H1 (cell line): ENCODE results near the gene FHIT. TPM values are rescaled to one million over a fixed set of nuclear protein-coding genes. Genes with fewer than 3 reads are reported as not detected.

ENCODE experiments used
- CTCF ChIA-PET: fragments of 300-600 bp; sonication (Branson Sonifier 250); formaldehyde crosslinking; loops from one replicate; lab custom pipeline; 2021; ENCODE audit not compliant: partially characterized antibody; lab: Charles Lee
- POLR2A ChIA-PET: fragments of 300-600 bp; sonication (Branson Sonifier 250); formaldehyde crosslinking; loops from one replicate; lab custom pipeline; 2021; ENCODE audit warnings: inconsistent platforms; ENCODE audit not compliant: partially characterized antibody; lab: Charles Lee
- DNase-seq, 2 experiments: peaks; one replicate each; pipeline versions ENCODE4 v3.0.0 to v3.0.0-alpha.2; 2010 to 2022; ENCODE audit warnings: low spot score in 2 of 2, low read depth in 1 of 2, mixed read lengths in 1 of 2
- FAIRE-seq: peaks from 2 replicates; lab custom pipeline; 2011; peaks lifted over from hg19 to GRCh38; lab: Jason Lieb, UNC
- H2AFZ ChIP-seq: 2 replicates; pipeline ENCODE4 v1.8.1; 2012; ENCODE audit warnings: low read length, inconsistent platforms
- H2AK5ac ChIP-seq: 2 replicates; pipeline ENCODE4 v1.6.1; 2013; ENCODE audit warnings: low read depth, low read length
- H2BK120ac ChIP-seq: replicated peaks from 2 replicates; pipeline ENCODE3; 2013; ENCODE audit warnings: low read depth, low read length, inconsistent platforms
- H2BK12ac ChIP-seq: 2 replicates; pipeline ENCODE4 v1.6.1; 2013; ENCODE audit warnings: low read depth, low read length
- H2BK15ac ChIP-seq: 2 replicates; pipeline ENCODE4 v1.6.1; 2013; ENCODE audit warnings: low read length
- H2BK20ac ChIP-seq: 2 replicates; pipeline ENCODE4 v1.6.1; 2013; ENCODE audit warnings: low read length
- H2BK5ac ChIP-seq: 2 replicates; pipeline ENCODE4 v1.6.1; 2013; ENCODE audit warnings: low read depth, low read length
- H3K14ac ChIP-seq: 2 replicates; pipeline ENCODE4 v1.6.1; 2013; ENCODE audit warnings: inconsistent platforms; ENCODE audit not compliant: insufficient read length
- H3K18ac ChIP-seq: 2 replicates; pipeline ENCODE4 v1.6.1; 2013; ENCODE audit warnings: low read length; ENCODE audit errors: extremely low read depth
- H3K23ac ChIP-seq: 2 replicates; pipeline ENCODE4 v1.6.1; 2013; ENCODE audit warnings: inconsistent platforms; ENCODE audit not compliant: insufficient read length
- H3K23me2 ChIP-seq: 2 replicates; pipeline ENCODE4 v1.6.1; 2013; ENCODE audit warnings: low read depth, low read length
- H3K27ac ChIP-seq: 2 replicates; pipeline ENCODE4 v1.6.1; 2011; ENCODE audit warnings: low read depth, low read length, inconsistent platforms
- H3K27me3 ChIP-seq, 4 experiments: replicated peaks in 1 of 4; 1 replicate in 1 of 4; 2 replicates in 3 of 4; pipeline versions ENCODE4 v1.6.1 to v1.8.1; 2011 to 2013; ENCODE audit warnings: low read length in 3 of 4, mild to moderate bottlenecking in 3 of 4, inconsistent platforms in 2 of 4, mixed read lengths in 2 of 4, moderate library complexity in 1 of 4; ENCODE audit not compliant: control insufficient read depth in 3 of 4, insufficient read depth in 3 of 4; ENCODE audit errors: extremely low read depth in 1 of 4
- H3K36me3 ChIP-seq, 4 experiments: 2 replicates each; pipeline versions ENCODE4 v1.6.1 to v1.8.1; 2011 to 2013; ENCODE audit warnings: mild to moderate bottlenecking in 4 of 4, low read length in 3 of 4, moderate library complexity in 2 of 4, control low read depth in 1 of 4, inconsistent platforms in 1 of 4; ENCODE audit not compliant: insufficient read depth in 4 of 4, control insufficient read depth in 2 of 4
- H3K4ac ChIP-seq: replicated peaks from 2 replicates; pipeline ENCODE3; 2013; ENCODE audit warnings: low read length, low read depth, mixed read lengths, inconsistent platforms; ENCODE audit not compliant: insufficient read length
- H3K4me1 ChIP-seq, 4 experiments: replicated peaks in 1 of 4; 1 replicate in 1 of 4; 2 replicates in 3 of 4; pipeline versions ENCODE4 v1.6.1 to v1.8.1; 2011 to 2013; ENCODE audit warnings: low read length in 3 of 4, inconsistent platforms in 2 of 4, mixed read lengths in 1 of 4; ENCODE audit not compliant: insufficient read depth in 4 of 4, control insufficient read depth in 3 of 4
- H3K4me2 ChIP-seq, 2 experiments: 2 replicates each; pipeline versions ENCODE4 v1.6.1 to v1.8.1; 2011 to 2013; ENCODE audit warnings: low read depth in 2 of 2, low read length in 2 of 2, control low read depth in 1 of 2, inconsistent platforms in 1 of 2, mild to moderate bottlenecking in 1 of 2; ENCODE audit not compliant: insufficient read depth in 1 of 2
- H3K4me3 ChIP-seq, 4 experiments: fragments of 200-600, 300-600 bp in 1 of 4; sonication (generic), shearing (Covaris generic), sonication (Bioruptor Twin) in 1 of 4; 2 replicates each; pipeline versions ENCODE4 v1.5.1 to v1.8.1; 2011 to 2016; ENCODE audit warnings: low read length in 4 of 4, low read depth in 3 of 4, control low read depth in 2 of 4, inconsistent platforms in 2 of 4, mild to moderate bottlenecking in 2 of 4, mixed read lengths in 1 of 4, moderate library complexity in 1 of 4; ENCODE audit not compliant: insufficient read depth in 2 of 4; ENCODE audit errors: extremely low read depth in 1 of 4
- H3K56ac ChIP-seq: replicated peaks from 2 replicates; pipeline ENCODE3; 2013; ENCODE audit warnings: low read depth, mild to moderate bottlenecking, mixed read lengths, low read length, inconsistent platforms; ENCODE audit not compliant: insufficient read length
- H3K79me1 ChIP-seq: 2 replicates; pipeline ENCODE4 v1.6.1; 2013; ENCODE audit warnings: low read depth, low read length, control low read depth
- H3K79me2 ChIP-seq, 2 experiments: 2 replicates each; pipeline versions ENCODE4 v1.6.1 to v1.8.1; 2012 to 2013; ENCODE audit warnings: low read length in 2 of 2, mild to moderate bottlenecking in 2 of 2, inconsistent platforms in 1 of 2; ENCODE audit not compliant: insufficient read depth in 2 of 2, control insufficient read depth in 1 of 2
- H3K9ac ChIP-seq, 4 experiments: replicated peaks in 1 of 4; 1 replicate in 1 of 4; 2 replicates in 3 of 4; pipeline versions ENCODE4 v1.6.1 to v1.8.1; 2011 to 2013; ENCODE audit warnings: low read depth in 3 of 4, low read length in 3 of 4, control low read depth in 2 of 4, mild to moderate bottlenecking in 2 of 4, moderate library complexity in 2 of 4, inconsistent platforms in 1 of 4; ENCODE audit errors: extremely low read depth in 1 of 4
- H3K9me3 ChIP-seq, 2 experiments: 2 replicates each; pipeline versions ENCODE4 v1.6.1 to v1.8.1; 2012 to 2013; ENCODE audit warnings: mild to moderate bottlenecking in 2 of 2, moderate library complexity in 2 of 2, control low read depth in 1 of 2, inconsistent platforms in 1 of 2, low read depth in 1 of 2, low read length in 1 of 2, mixed read lengths in 1 of 2; ENCODE audit not compliant: insufficient read depth in 2 of 2
- H4K20me1 ChIP-seq, 2 experiments: replicated peaks in 1 of 2; 2 replicates each; pipeline versions ENCODE3 to v1.8.1; 2011 to 2013; ENCODE audit warnings: inconsistent platforms in 2 of 2, low read length in 2 of 2, mild to moderate bottlenecking in 1 of 2; ENCODE audit not compliant: insufficient read depth in 2 of 2, control insufficient read depth in 1 of 2
- H4K5ac ChIP-seq: 2 replicates; pipeline ENCODE4 v1.6.1; 2013; ENCODE audit warnings: low read length, low read depth, mixed read lengths, inconsistent platforms; ENCODE audit not compliant: insufficient read length
- H4K8ac ChIP-seq: 2 replicates; pipeline ENCODE4 v1.8.0; 2013; ENCODE audit warnings: mild to moderate bottlenecking, moderate library complexity, low read length, inconsistent platforms; ENCODE audit not compliant: insufficient read depth; ENCODE audit errors: extremely low read depth
- H4K91ac ChIP-seq: replicated peaks from 2 replicates; pipeline ENCODE3; 2013; ENCODE audit warnings: low read length, mixed read lengths, inconsistent platforms; ENCODE audit not compliant: insufficient read length
- CEBPB ChIP-seq: IDR thresholded peaks from 2 replicates; pipeline ENCODE4 v1.6.1; 2012; ENCODE audit warnings: low read depth, low read length
- CREB1 ChIP-seq: IDR thresholded peaks from 2 replicates; pipeline ENCODE4 v1.6.1; 2012; ENCODE audit warnings: inconsistent platforms
- EGR1 ChIP-seq: IDR thresholded peaks from 2 replicates; pipeline ENCODE4 v1.6.1; 2011; ENCODE audit warnings: low read depth, low read length, borderline replicate concordance
- POU5F1 ChIP-seq: IDR thresholded peaks from 2 replicates; pipeline ENCODE4 v1.6.1; 2011; ENCODE audit warnings: low read depth, mild to moderate bottlenecking, low read length, moderate library complexity
- RAD21 ChIP-seq, 2 experiments: IDR thresholded peaks in 1 of 2; conservative IDR thresholded peaks in 1 of 2; 2 replicates each; pipeline ENCODE4 v1.6.1; 2011; ENCODE audit warnings: low read depth in 2 of 2, low read length in 2 of 2, improper control_type of control experiment in 1 of 2, inconsistent platforms in 1 of 2, mild to moderate bottlenecking in 1 of 2, moderate library complexity in 1 of 2
- SAP30 ChIP-seq: fragments of 300-600 bp; sonication (generic); IDR thresholded peaks from 2 replicates; pipeline ENCODE4 v1.7.1; 2012; ENCODE audit warnings: low read length, moderate library complexity, mild to moderate bottlenecking, inconsistent platforms; ENCODE audit not compliant: insufficient read depth, insufficient replicate concordance
- WGBS, 2 experiments: shearing (Covaris generic) in 1 of 2; methylation state at CpG; one replicate each; pipeline versions ENCODE4 v1.1.6 to v1.1.7; 2013 to 2015; ENCODE audit warnings: low lambda C conversion rate in 2 of 2, mixed read lengths in 2 of 2, inconsistent platforms in 1 of 2, low coverage in 1 of 2, missing lambda C conversion rate in 1 of 2; ENCODE audit not compliant: insufficient replicate concordance in 2 of 2, insufficient coverage in 1 of 2, insufficient read length in 1 of 2; ENCODE audit errors: extremely low coverage in 1 of 2, missing lambda C conversion rate in 1 of 2; 5-methylcytosine and 5-hydroxymethylcytosine counted together
- polyA plus RNA-seq, 7 experiments: library from polyadenylated mRNA; depleted of rRNA in 3 of 7; stranded (reverse) in 5 of 7; unstranded in 2 of 7; fragments of >200 nt in 5 of 7; fragments of 200-250 nt in 2 of 7; gene quantifications; 1 replicate in 5 of 7; 2 replicates in 1 of 7; 4 replicates in 1 of 7; pipeline versions ENCODE4 v1.2.1 to v1.2.3, GENCODE V29; 2011 to 2013; ENCODE audit warnings: missing spikeins in 2 of 7, mixed read lengths in 2 of 7
- total RNA-seq: library from RNA; stranded (reverse); fragmentation: NEBNext Ultra II Directional; extraction: Animal tissue kit (Norgen Biotek cat#: 25700); gene quantifications from 2 replicates; pipeline ENCODE4 v1.2.1, GENCODE V29; 2021

Gene FHIT
- total and polyA plus RNA-seq, 2 of the 8 experiments (the other 6 are each of a cell fraction or from before 2014, with no cell fraction given) = 1.2 to 3.2 TPM

DNA sequence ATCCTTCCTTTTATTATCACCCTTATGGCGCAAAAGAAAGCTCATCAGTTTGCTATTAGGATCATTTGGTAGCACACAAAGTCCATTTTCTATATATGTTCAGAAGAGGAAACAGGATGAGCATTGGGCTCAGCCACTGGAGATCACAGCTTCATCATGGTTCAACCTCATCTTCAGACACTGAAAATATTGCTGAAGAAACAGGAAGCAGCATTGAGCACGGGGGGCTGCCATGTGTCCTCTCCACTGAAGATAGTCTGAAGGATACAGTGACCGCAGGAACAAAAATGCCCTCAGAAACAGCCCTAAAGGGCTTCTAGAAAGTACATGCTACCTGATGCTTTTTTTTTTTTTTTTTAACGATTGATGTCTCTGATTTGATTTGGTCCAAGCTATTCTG, 1366.2 kb downstream of the FHIT start:
- TF ChIP-seq CEBPB (no peak), RAD21 (IDR thresholded peaks at IDR 0.05 in 1 of 2, conservative IDR thresholded peaks at IDR 0.05 in 1 of 2; ENCODE audit: low read depth in 2 of 2, low read length in 2 of 2) (no peak), SAP30 (no peak), EGR1 (no peak), POU5F1 (no peak), CREB1 (no peak)
- Histone ChIP-seq H3K79me2 (no peaks in the 10 kb centered on the region), H2AK5ac (no peak overlapping the region), H3K4me2 (no peak overlapping the region), H3K18ac (no peak overlapping the region), H3K9ac (no peak overlapping the region), H3K14ac (no peak overlapping the region), H4K8ac (no peak overlapping the region), H2BK20ac (no peak overlapping the region), H3K4me3 (no peak overlapping the region), H2BK120ac (no peak overlapping the region), H3K4me1 (no peaks in the 10 kb centered on the region), H3K9me3 (no peaks in the 10 kb centered on the region), H3K36me3 (no peaks in the 10 kb centered on the region), H3K27me3 (no peaks in the 10 kb centered on the region), H4K5ac (no peak overlapping the region), H2AFZ (no peak overlapping the region), H4K91ac (no peak overlapping the region), H3K27ac (no peak overlapping the region), H3K4ac (no peak overlapping the region), H2BK5ac (no peak overlapping the region), H2BK15ac (no peak overlapping the region), H3K79me1 (no peaks in the 10 kb centered on the region), H3K23me2 (no peaks in the 10 kb centered on the region), H4K20me1 (no peaks in the 10 kb centered on the region), H3K23ac (no peak overlapping the region), H2BK12ac (no peak overlapping the region), H3K56ac (no peak overlapping the region)
- 93% methylated on average over 4 of the region's 4 CpGs; no CpG with 5 or more reads in 1 of the 2 experiments for WGBS, 2 experiments
- POLR2A ChIA-PET = no interaction called here
- CTCF ChIA-PET = interaction anchor here (1.0 kb wide), 1 partner anchor 27 kb away, joined by 3 read pairs; no protein-coding TSS in a partner anchor
- FAIRE-seq (no peak), DNase-seq (no peak)
